Natural killer cell (primary cell): Measurements from ENCODE around the gene TNIP3. TPM values are rescaled to one million over a fixed set of nuclear protein-coding genes. Genes with fewer than 3 reads are reported as not detected.

Experiments used
- ATAC-seq, 3 donors: fragments of 150-1000 bp in 2 of 3; fragments of 200-7000 bp in 1 of 3; cut with Tn5 transposase; 1 replicate in 1 of 3; 2 replicates in 2 of 3; pipeline ENCODE4 v1.10.0; 2021; ENCODE audit warnings: mild to moderate bottlenecking in 2 of 3, moderate library complexity in 2 of 3
- DNase-seq, 2 donors: peaks; one replicate each; pipeline versions ENCODE4 v3.0.0 to v3.0.0-alpha.2; 2013 to 2021; ENCODE audit warnings: mixed read lengths in 1 of 2
- H3K27ac ChIP-seq: one replicate; pipeline ENCODE4 v1.5.1; 2013; ENCODE audit warnings: mild to moderate bottlenecking, low read length
- H3K27me3 ChIP-seq: one replicate; pipeline ENCODE4 v1.6.1; 2013; ENCODE audit warnings: low read length; ENCODE audit not compliant: control insufficient read depth, insufficient read depth
- H3K36me3 ChIP-seq: one replicate; pipeline ENCODE4 v1.6.1; 2013; ENCODE audit warnings: low read length; ENCODE audit not compliant: control insufficient read depth, insufficient read depth
- H3K4me1 ChIP-seq: one replicate; pipeline ENCODE4 v1.6.1; 2013; ENCODE audit warnings: low read length; ENCODE audit not compliant: control insufficient read depth, insufficient read depth
- H3K4me3 ChIP-seq: one replicate; pipeline ENCODE4 v1.5.1; 2013; ENCODE audit warnings: low read length
- H3K9me3 ChIP-seq: one replicate; pipeline ENCODE4 v1.6.1; 2013; ENCODE audit warnings: low read length; ENCODE audit not compliant: control insufficient read depth, insufficient read depth
- H3K27ac Mint-ChIP-seq, 2 donors: one replicate each; pipeline ENCODE4 v1.8.0; 2022; ENCODE audit warnings: mild to moderate bottlenecking in 2 of 2, mixed read lengths in 2 of 2, moderate library complexity in 1 of 2
- H3K27me3 Mint-ChIP-seq, 2 donors: one replicate each; pipeline ENCODE4 v1.8.0; 2022; ENCODE audit warnings: low read depth in 2 of 2, mixed read lengths in 2 of 2
- H3K36me3 Mint-ChIP-seq: one replicate; pipeline ENCODE4 v1.8.0; 2022; ENCODE audit warnings: mixed read lengths
- H3K4me1 Mint-ChIP-seq, 2 donors: one replicate each; pipeline ENCODE4 v1.8.0; 2022; ENCODE audit warnings: mixed read lengths in 2 of 2
- H3K4me3 Mint-ChIP-seq: one replicate; pipeline ENCODE4 v1.8.0; 2022; ENCODE audit warnings: mild to moderate bottlenecking, moderate library complexity, mixed read lengths
- H3K9me3 Mint-ChIP-seq, 2 donors: one replicate each; pipeline ENCODE4 v1.8.0; 2022; ENCODE audit warnings: mixed read lengths in 2 of 2
- CTCF ChIP-seq: fragments of 200-600 bp; IDR thresholded peaks from one replicate; pipeline ENCODE4 v1.8.0; 2022; ENCODE audit warnings: antibody characterized with exemption
- WGBS: methylation state at CpG from one replicate; pipeline ENCODE4 v1.1.7; 2013; ENCODE audit warnings: missing lambda C conversion rate; ENCODE audit not compliant: insufficient coverage; 5-methylcytosine and 5-hydroxymethylcytosine counted together
- intact Hi-C: fragments of 100-400 bp; cut with micrococcal nuclease; formaldehyde crosslinking; loops from one replicate; pipeline ENCODE4 v1.14.2; 2022
- total RNA-seq, 4 donors: library from RNA; stranded (reverse); fragments of 120-200 nt in 1 of 4; gene quantifications; one replicate each; pipeline versions ENCODE4 v1.2.3 to v1.2.4, GENCODE V29; 2013 to 2022

The TNIP3 gene
- total RNA-seq, 3 donors from 2014 or later (not counting 1 experiment from before 2014, with no cell fraction given) = 0.45 to 2.5 (median 0.64) TPM

GRCh38 chr4:121168446-121169281, 4.5 kb upstream of the TNIP3 start:
- H3K4me1 Mint-ChIP-seq = peaks cover 8 to 23% of the 10 kb centered on the region in 2 donors
- H3K27ac Mint-ChIP-seq = no peak overlapping the region
- ATAC-seq (no peak), DNase-seq (no peak)
- H3K9me3 Mint-ChIP-seq = no peaks in the 10 kb centered on the region
- H3K27me3 Mint-ChIP-seq = peaks cover 0 to 6% of the 10 kb centered on the region in 2 donors
- Histone ChIP-seq H3K27me3 (no peaks in the 10 kb centered on the region), H3K4me1 (no peaks in the 10 kb centered on the region), H3K36me3 (no peaks in the 10 kb centered on the region), H3K9me3 (no peaks in the 10 kb centered on the region), H3K27ac (no peak overlapping the region), H3K4me3 (no peak overlapping the region)
- intact Hi-C loops = no loop called here
- H3K4me3 Mint-ChIP-seq = no peak overlapping the region
- WGBS = 58% methylated on average over 6 of the region's 6 CpGs
- no peak for TF ChIP-seq CTCF
- H3K36me3 Mint-ChIP-seq = no peaks in the 10 kb centered on the region

GRCh38 chr4:121166976-121167375, 2.9 kb upstream of the TNIP3 start:
- no peaks in the 10 kb centered on the region for H3K4me1 ChIP-seq
- intact Hi-C loops = no loop called here
- H3K27ac ChIP-seq = no peak overlapping the region
- no peaks in the 10 kb centered on the region for H3K9me3 ChIP-seq
- no peak overlapping the region for H3K4me3 Mint-ChIP-seq
- H3K36me3 ChIP-seq = no peaks in the 10 kb centered on the region
- peaks cover 8 to 23% of the 10 kb centered on the region in 2 donors for H3K4me1 Mint-ChIP-seq
- H3K27me3 ChIP-seq = no peaks in the 10 kb centered on the region
- H3K36me3 Mint-ChIP-seq = no peaks in the 10 kb centered on the region
- ATAC-seq (no peak), DNase-seq (no peak)
- TF ChIP-seq CTCF = no peak
- no peak overlapping the region for H3K27ac Mint-ChIP-seq
- H3K27me3 Mint-ChIP-seq = peaks cover 0 to 3% of the 10 kb centered on the region in 2 donors
- H3K4me3 ChIP-seq = no peak overlapping the region
- H3K9me3 Mint-ChIP-seq = no peaks in the 10 kb centered on the region

GRCh38 chr4:121165206-121165605, 1.1 kb upstream of the TNIP3 start:
- WGBS = 96% methylated on average over 3 of the region's 4 CpGs
- Histone ChIP-seq H3K4me1 (no peaks in the 10 kb centered on the region), H3K4me3 (no peak overlapping the region), H3K36me3 (no peaks in the 10 kb centered on the region), H3K27me3 (no peaks in the 10 kb centered on the region), H3K9me3 (no peaks in the 10 kb centered on the region), H3K27ac (no peak overlapping the region)
- H3K27ac Mint-ChIP-seq = no peak overlapping the region
- intact Hi-C loops = no loop called here
- no peak for DNase-seq
- peaks cover 8 to 23% of the 10 kb centered on the region in 2 donors for H3K4me1 Mint-ChIP-seq
- H3K4me3 Mint-ChIP-seq = no peak overlapping the region
- H3K36me3 Mint-ChIP-seq = no peaks in the 10 kb centered on the region
- no peak for TF ChIP-seq CTCF
- no peak for ATAC-seq
- no peaks in the 10 kb centered on the region for H3K9me3 Mint-ChIP-seq
- H3K27me3 Mint-ChIP-seq = no peaks in the 10 kb centered on the region
